Neural crest cell (in vitro differentiated cells): ENCODE data around the gene FLVCR1. TPM values are rescaled to one million over a fixed set of nuclear protein-coding genes. Genes with fewer than 3 reads are reported as not detected.

Experiments used
- DNase-seq: peaks from one replicate; pipeline ENCODE4 v3.0.0; 2021; ENCODE audit warnings: low read depth, mixed read lengths, low spot score
- H3K27ac Mint-ChIP-seq: one replicate; pipeline ENCODE4 v1.8.0; 2021; ENCODE audit warnings: mild to moderate bottlenecking, mixed read lengths; ENCODE audit not compliant: unreplicated experiment
- H3K27me3 Mint-ChIP-seq: 2 replicates; pipeline ENCODE4 v1.8.0; 2021; ENCODE audit warnings: low read depth, mild to moderate bottlenecking, mixed read lengths
- H3K36me3 Mint-ChIP-seq: 2 replicates; pipeline ENCODE4 v1.8.0; 2021; ENCODE audit warnings: low read depth, mild to moderate bottlenecking, mixed read lengths
- H3K4me1 Mint-ChIP-seq: 2 replicates; pipeline ENCODE4 v1.8.0; 2021; ENCODE audit warnings: mixed read lengths
- H3K4me3 Mint-ChIP-seq: one replicate; pipeline ENCODE4 v1.8.0; 2021; ENCODE audit warnings: mild to moderate bottlenecking, mixed read lengths
- H3K9me3 Mint-ChIP-seq: 2 replicates; pipeline ENCODE4 v1.8.0; 2021; ENCODE audit warnings: mixed read lengths
- total RNA-seq: library from RNA; stranded (reverse); gene quantifications from 2 replicates; pipeline ENCODE4 v1.2.1, GENCODE V29; 2021
- TF ChIP-seq, protein P1 (sequence below): fragments of 200-600 bp; sonication (generic); conservative IDR thresholded peaks from 2 replicates; pipeline ENCODE4 v1.5.0; 2021; ENCODE audit warnings: antibody characterized with exemption, mild to moderate bottlenecking

Gene FLVCR1
- total RNA-seq, 1 donor from 2014 or later: 31.4 TPM

DNA sequence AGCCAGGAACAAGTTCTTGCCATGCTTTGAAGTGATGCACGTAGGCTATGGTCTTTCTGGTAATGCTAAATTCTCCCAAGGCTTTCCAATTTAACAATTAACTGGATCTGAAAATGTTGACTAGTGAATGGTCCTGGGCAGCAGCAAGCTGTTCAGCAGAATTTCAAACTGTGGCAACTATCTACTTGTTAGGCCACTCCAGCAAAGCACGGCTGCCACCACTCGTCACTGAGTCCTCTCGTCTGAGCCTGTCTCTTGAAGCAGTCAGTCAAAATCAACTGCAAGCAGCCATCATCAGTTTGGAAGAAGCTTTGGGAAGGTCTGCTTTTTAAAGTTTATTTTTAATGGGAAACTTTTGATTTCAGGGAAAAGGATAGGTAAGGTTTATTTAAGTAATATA is 6.1 kb downstream of the FLVCR1 start:
- DNase-seq: no peak
- Mint-ChIP-seq H3K4me1 (peaks cover 14% of the 10 kb centered on the region), H3K27ac (no peak overlapping the region), H3K36me3 (peaks cover 4% of the 10 kb centered on the region), H3K27me3 (no peaks in the 10 kb centered on the region), H3K4me3 (peak overlapping the region; percentile 47), H3K9me3 (no peaks in the 10 kb centered on the region)
- TF ChIP-seq, protein P1, sequence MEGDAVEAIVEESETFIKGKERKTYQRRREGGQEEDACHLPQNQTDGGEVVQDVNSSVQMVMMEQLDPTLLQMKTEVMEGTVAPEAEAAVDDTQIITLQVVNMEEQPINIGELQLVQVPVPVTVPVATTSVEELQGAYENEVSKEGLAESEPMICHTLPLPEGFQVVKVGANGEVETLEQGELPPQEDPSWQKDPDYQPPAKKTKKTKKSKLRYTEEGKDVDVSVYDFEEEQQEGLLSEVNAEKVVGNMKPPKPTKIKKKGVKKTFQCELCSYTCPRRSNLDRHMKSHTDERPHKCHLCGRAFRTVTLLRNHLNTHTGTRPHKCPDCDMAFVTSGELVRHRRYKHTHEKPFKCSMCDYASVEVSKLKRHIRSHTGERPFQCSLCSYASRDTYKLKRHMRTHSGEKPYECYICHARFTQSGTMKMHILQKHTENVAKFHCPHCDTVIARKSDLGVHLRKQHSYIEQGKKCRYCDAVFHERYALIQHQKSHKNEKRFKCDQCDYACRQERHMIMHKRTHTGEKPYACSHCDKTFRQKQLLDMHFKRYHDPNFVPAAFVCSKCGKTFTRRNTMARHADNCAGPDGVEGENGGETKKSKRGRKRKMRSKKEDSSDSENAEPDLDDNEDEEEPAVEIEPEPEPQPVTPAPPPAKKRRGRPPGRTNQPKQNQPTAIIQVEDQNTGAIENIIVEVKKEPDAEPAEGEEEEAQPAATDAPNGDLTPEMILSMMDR: no peak

DNA sequence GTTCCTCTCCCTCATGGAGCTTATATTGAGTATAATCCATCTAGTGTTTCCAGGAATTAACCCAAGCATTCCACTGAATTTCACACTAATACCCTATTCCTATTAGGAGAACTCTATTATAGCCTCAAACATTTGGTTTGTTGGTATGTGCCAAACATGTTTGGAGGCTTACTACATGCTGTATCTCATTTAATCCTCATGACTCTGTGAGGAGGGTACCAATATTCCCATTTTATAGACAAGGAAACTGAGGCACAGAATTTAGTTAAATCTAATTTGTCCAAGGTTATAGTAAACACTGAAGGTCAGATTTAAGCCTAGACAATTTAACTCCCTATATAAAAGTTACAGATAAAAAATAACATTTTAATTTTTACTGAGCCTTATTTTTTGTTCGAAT is 9.1 kb downstream of the FLVCR1 start:
- H3K4me1 Mint-ChIP-seq: peaks cover 13% of the 10 kb centered on the region
- peaks cover 4% of the 10 kb centered on the region for H3K36me3 Mint-ChIP-seq
- H3K27me3 Mint-ChIP-seq: no peaks in the 10 kb centered on the region
- DNase-seq: no peak
- TF ChIP-seq, protein P1: no peak
- H3K4me3 Mint-ChIP-seq: no peak overlapping the region
- H3K27ac Mint-ChIP-seq: no peak overlapping the region
- no peaks in the 10 kb centered on the region for H3K9me3 Mint-ChIP-seq

DNA sequence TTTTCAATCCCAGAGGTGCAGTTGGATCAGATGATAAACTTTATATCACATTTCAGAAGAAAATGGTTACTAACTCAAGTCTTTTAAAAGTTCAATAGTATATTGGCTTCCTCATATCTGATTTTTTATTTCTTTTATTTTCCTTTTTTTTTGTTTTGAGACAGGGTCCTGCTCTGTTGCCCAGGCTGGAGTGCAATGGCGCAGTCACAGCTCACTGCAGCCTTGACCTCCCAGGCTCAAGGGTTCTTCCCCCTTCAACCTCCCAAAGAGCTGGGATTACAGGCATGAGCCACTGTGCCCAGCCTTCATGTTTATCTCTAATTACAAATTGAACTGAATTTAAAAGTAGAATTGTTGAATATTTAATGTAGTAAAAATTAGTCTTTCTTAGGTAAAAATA is 13.9 kb downstream of the FLVCR1 start:
- TF ChIP-seq, protein P1: no peak
- H3K27ac Mint-ChIP-seq: no peak overlapping the region
- H3K27me3 Mint-ChIP-seq: no peaks in the 10 kb centered on the region
- H3K36me3 Mint-ChIP-seq: peaks cover 24% of the 10 kb centered on the region
- H3K9me3 Mint-ChIP-seq: no peaks in the 10 kb centered on the region
- H3K4me1 Mint-ChIP-seq: no peaks in the 10 kb centered on the region
- DNase-seq: no peak
- no peak overlapping the region for H3K4me3 Mint-ChIP-seq

DNA sequence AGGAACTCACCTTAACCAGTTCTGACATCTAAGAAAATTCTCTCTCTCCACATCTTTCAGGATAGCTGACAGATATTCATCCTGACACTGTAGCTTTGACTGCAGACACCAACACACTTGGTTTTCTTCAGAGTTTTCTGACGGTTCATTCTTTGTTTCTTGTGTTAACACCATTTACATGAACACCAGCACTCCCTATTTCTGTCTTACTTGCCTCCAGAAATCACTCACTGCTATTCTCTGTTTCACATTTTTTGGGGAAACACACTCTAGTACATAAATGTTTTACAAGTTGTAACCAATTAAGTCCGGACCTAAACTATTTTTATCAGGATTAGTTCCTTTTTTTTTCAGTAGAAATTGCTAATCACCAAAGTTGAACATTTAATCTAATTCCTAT is 15.4 kb downstream of the FLVCR1 start:
- Mint-ChIP-seq H3K27ac (no peak overlapping the region), H3K27me3 (no peaks in the 10 kb centered on the region), H3K4me1 (no peaks in the 10 kb centered on the region), H3K4me3 (no peak overlapping the region), H3K36me3 (peaks cover 22% of the 10 kb centered on the region), H3K9me3 (no peaks in the 10 kb centered on the region)
- DNase-seq: no peak
- TF ChIP-seq, protein P1: no peak

DNA sequence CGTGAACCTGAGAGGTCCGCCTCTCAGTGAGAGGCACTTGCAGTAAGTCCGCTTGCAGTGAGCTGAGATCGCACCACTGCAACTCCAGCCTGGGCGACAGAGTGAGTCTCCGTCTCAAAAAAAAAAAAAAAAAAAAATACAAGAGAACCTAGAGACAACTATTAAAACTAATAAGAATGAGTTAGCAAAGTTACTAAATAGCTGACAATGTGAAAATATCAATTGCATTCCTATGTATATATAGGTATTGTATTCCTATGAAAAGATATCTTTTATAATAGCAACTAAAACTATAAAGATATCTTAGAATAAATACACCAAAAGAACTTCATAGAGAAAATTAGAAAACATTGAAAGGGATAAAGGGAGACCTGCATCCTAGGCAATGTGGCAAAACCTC is 20.3 kb downstream of the FLVCR1 start:
- Mint-ChIP-seq H3K9me3 (no peaks in the 10 kb centered on the region), H3K4me1 (no peaks in the 10 kb centered on the region), H3K27ac (no peak overlapping the region), H3K36me3 (peaks cover 21% of the 10 kb centered on the region), H3K27me3 (no peaks in the 10 kb centered on the region), H3K4me3 (no peak overlapping the region)
- no peak for DNase-seq
- TF ChIP-seq, protein P1: no peak
